ENCODE measurements around the gene FAM168B.

The FAM168B gene

GRCh38 chr2:131022731-131023130, 70.5 kb downstream of the FAM168B start:
- DNase-seq (ENCODE audit: low read depth in 2 of 2): no peak

GRCh38 chr2:131016826-131017741, 76.2 kb downstream of the FAM168B start:
- DNase-seq (ENCODE audit: low read depth in 2 of 2): no peak

- no peak for DNase-seq (ENCODE audit: low read depth in 2 of 2)
Measured at GRCh38 chr2:131015764-131016163, 77.5 kb downstream of the FAM168B start.

GRCh38 chr2:131014141-131014540, 79.1 kb downstream of the FAM168B start:
- no peak for DNase-seq (ENCODE audit: low read depth in 2 of 2)

- DNase-seq (ENCODE audit: low read depth in 2 of 2): no peak
Measured at GRCh38 chr2:131011486-131011885, 81.8 kb downstream of the FAM168B start.

- no peak for DNase-seq (ENCODE audit: low read depth in 2 of 2)
Measured at GRCh38 chr2:131010566-131010965, 82.7 kb downstream of the FAM168B start.

- DNase-seq (ENCODE audit: low read depth in 2 of 2): no peak
Measured at GRCh38 chr2:131009713-131010475, 83.4 kb downstream of the FAM168B start.

- DNase-seq (ENCODE audit: low read depth in 2 of 2): no peak
Measured at GRCh38 chr2:131008967-131009366, 84.3 kb downstream of the FAM168B start.

GRCh38 chr2:131006561-131006960, 86.7 kb downstream of the FAM168B start:
- DNase-seq (ENCODE audit: low read depth in 2 of 2): no peak

GRCh38 chr2:131005216-131005935, 87.9 kb downstream of the FAM168B start:
- no peak for DNase-seq (ENCODE audit: low read depth in 2 of 2)

- no peak for DNase-seq (ENCODE audit: low read depth in 2 of 2)
Measured at GRCh38 chr2:131004446-131005209, 88.6 kb downstream of the FAM168B start.

GRCh38 chr2:130998561-130998960, 94.7 kb downstream of the FAM168B start:
- DNase-seq (ENCODE audit: low read depth in 2 of 2): no peak

All from activated CD8-positive, alpha-beta memory T cell treated with anti-CD3 and anti-CD28 coated beads for 4 hours (primary cell).